ENCODE results near the gene SLITRK3.
A peak's percentile ranks its signal among the peaks of the same experiment; 100 is the strongest.

Gene SLITRK3

GRCh38 chr3:165217739-165218138 is 21.6 kb upstream of the SLITRK3 start:
- DNase-seq (ENCODE audit: low spot score) (no peak), ATAC-seq (ENCODE audit: low read depth) (no peak)
- Histone ChIP-seq H3K36me3 (ENCODE audit: low read depth) (no peaks in the 10 kb centered on the region), H3K27ac (ENCODE audit: poor library complexity, severe bottlenecking) (no peak overlapping the region), H3K27me3 (ENCODE audit: insufficient read depth, poor library complexity, severe bottlenecking) (peaks cover 4% of the 10 kb centered on the region), H3K4me1 (ENCODE audit: insufficient read depth, poor library complexity, severe bottlenecking) (no peaks in the 10 kb centered on the region), H3K9me3 (ENCODE audit: severe bottlenecking) (no peaks in the 10 kb centered on the region), H3K4me3 (ENCODE audit: severe bottlenecking) (no peak overlapping the region)
- no peak for TF ChIP-seq CTCF (IDR thresholded peaks at IDR 0.05; ENCODE audit: poor library complexity, severe bottlenecking)

- Histone ChIP-seq H3K27ac (ENCODE audit: poor library complexity, severe bottlenecking) (no peak overlapping the region), H3K36me3 (ENCODE audit: low read depth) (no peaks in the 10 kb centered on the region), H3K27me3 (ENCODE audit: insufficient read depth, poor library complexity, severe bottlenecking) (peaks cover 4% of the 10 kb centered on the region), H3K4me1 (ENCODE audit: insufficient read depth, poor library complexity, severe bottlenecking) (no peaks in the 10 kb centered on the region), H3K4me3 (ENCODE audit: severe bottlenecking) (no peak overlapping the region), H3K9me3 (ENCODE audit: severe bottlenecking) (no peaks in the 10 kb centered on the region)
- DNase-seq (ENCODE audit: low spot score) (no peak), ATAC-seq (ENCODE audit: low read depth) (no peak)
- TF ChIP-seq CTCF (IDR thresholded peaks at IDR 0.05; ENCODE audit: poor library complexity, severe bottlenecking), result no peak
These were observed 16.4 kb upstream of the SLITRK3 start for GRCh38 chr3:165212580-165212979.

GRCh38 chr3:165211721-165212120 is 15.5 kb upstream of the SLITRK3 start:
- no peak for TF ChIP-seq CTCF (IDR thresholded peaks at IDR 0.05; ENCODE audit: poor library complexity, severe bottlenecking)
- DNase-seq (ENCODE audit: low spot score) (no peak), ATAC-seq (ENCODE audit: low read depth) (no peak)
- Histone ChIP-seq H3K4me1 (ENCODE audit: insufficient read depth, poor library complexity, severe bottlenecking) (no peaks in the 10 kb centered on the region), H3K4me3 (ENCODE audit: severe bottlenecking) (no peak overlapping the region), H3K27me3 (ENCODE audit: insufficient read depth, poor library complexity, severe bottlenecking) (peaks cover 5% of the 10 kb centered on the region), H3K36me3 (ENCODE audit: low read depth) (no peaks in the 10 kb centered on the region), H3K27ac (ENCODE audit: poor library complexity, severe bottlenecking) (no peak overlapping the region), H3K9me3 (ENCODE audit: severe bottlenecking) (no peaks in the 10 kb centered on the region)

- no peak for TF ChIP-seq CTCF (IDR thresholded peaks at IDR 0.05; ENCODE audit: poor library complexity, severe bottlenecking)
- Histone ChIP-seq H3K9me3 (ENCODE audit: severe bottlenecking) (no peaks in the 10 kb centered on the region), H3K36me3 (ENCODE audit: low read depth) (no peaks in the 10 kb centered on the region), H3K4me1 (ENCODE audit: insufficient read depth, poor library complexity, severe bottlenecking) (no peaks in the 10 kb centered on the region), H3K27ac (ENCODE audit: poor library complexity, severe bottlenecking) (no peak overlapping the region), H3K27me3 (ENCODE audit: insufficient read depth, poor library complexity, severe bottlenecking) (peaks cover 5% of the 10 kb centered on the region), H3K4me3 (ENCODE audit: severe bottlenecking) (no peak overlapping the region)
- no peak for DNase-seq (ENCODE audit: low spot score)
- no peak for ATAC-seq (ENCODE audit: low read depth)
These were observed 14.5 kb upstream of the SLITRK3 start for GRCh38 chr3:165210727-165211126.

- Histone ChIP-seq H3K4me3 (ENCODE audit: severe bottlenecking) (no peak overlapping the region), H3K4me1 (ENCODE audit: insufficient read depth, poor library complexity, severe bottlenecking) (no peaks in the 10 kb centered on the region), H3K27ac (ENCODE audit: poor library complexity, severe bottlenecking) (no peak overlapping the region), H3K9me3 (ENCODE audit: severe bottlenecking) (no peaks in the 10 kb centered on the region), H3K27me3 (ENCODE audit: insufficient read depth, poor library complexity, severe bottlenecking) (peaks cover 5% of the 10 kb centered on the region), H3K36me3 (ENCODE audit: low read depth) (no peaks in the 10 kb centered on the region)
- no peak for DNase-seq (ENCODE audit: low spot score)
- ATAC-seq (ENCODE audit: low read depth), result no peak
- TF ChIP-seq CTCF (IDR thresholded peaks at IDR 0.05; ENCODE audit: poor library complexity, severe bottlenecking), result peak; percentile 33
These were observed 13.9 kb upstream of the SLITRK3 start for GRCh38 chr3:165210132-165210531.

Measured in RWPE2 (cell line).